Spleen (tissue), 11 donors: ENCODE measurements around the gene MIF. TPM values are rescaled to one million over a fixed set of nuclear protein-coding genes. Genes with fewer than 3 reads are reported as not detected.
A peak's percentile ranks its signal among the peaks of the same experiment; 100 is the strongest.
"Not testable (repeated sequence)": the region's sequence is repeated elsewhere in the genome, so short reads cannot be mapped to it uniquely, and the experiment has no call there.

Experiments used
- DNase-seq: peaks from one replicate; pipeline ENCODE4 v3.0.0-alpha.2; 2020
- H3K27ac ChIP-seq, 8 donors: fragments of 200-600 bp; sonication (generic) in 7 of 8; 1 replicate in 4 of 8; 2 replicates in 4 of 8; pipeline versions ENCODE4 v1.5.0 to v1.8.0; 2016 to 2021; ENCODE audit warnings: inconsistent platforms in 4 of 8, mild to moderate bottlenecking in 4 of 8, moderate library complexity in 1 of 8
- H3K27me3 ChIP-seq, 7 donors: fragments of 200-600 bp; sonication (generic) in 6 of 7; replicated peaks in 1 of 7; 1 replicate in 4 of 7; 2 replicates in 3 of 7; pipeline versions ENCODE4 v1.5.0 to v1.8.0; 2016 to 2021; ENCODE audit warnings: inconsistent platforms in 3 of 7, mild to moderate bottlenecking in 1 of 7
- H3K36me3 ChIP-seq, 6 donors: fragments of 200-600 bp; sonication (generic) in 5 of 6; 1 replicate in 4 of 6; 2 replicates in 2 of 6; pipeline versions ENCODE4 v1.5.0 to v1.8.0; 2016 to 2021; ENCODE audit warnings: inconsistent platforms in 2 of 6
- H3K4me1 ChIP-seq, 6 donors: fragments of 200-600 bp; sonication (generic) in 5 of 6; 1 replicate in 3 of 6; 2 replicates in 3 of 6; pipeline versions ENCODE4 v1.5.0 to v1.8.0; 2016 to 2021; ENCODE audit warnings: inconsistent platforms in 3 of 6
- H3K4me3 ChIP-seq, 8 donors: fragments of 200-600 bp; sonication (generic) in 7 of 8; 1 replicate in 4 of 8; 2 replicates in 4 of 8; pipeline versions ENCODE4 v1.5.0 to v1.8.0; 2016 to 2021; ENCODE audit warnings: inconsistent platforms in 4 of 8, mild to moderate bottlenecking in 4 of 8, moderate library complexity in 2 of 8
- H3K9me3 ChIP-seq, 8 donors: fragments of 200-600 bp; sonication (generic) in 7 of 8; 1 replicate in 4 of 8; 2 replicates in 4 of 8; pipeline versions ENCODE4 v1.5.0 to v1.8.0; 2016 to 2021; ENCODE audit warnings: inconsistent platforms in 4 of 8
- CTCF ChIP-seq, 11 experiments: fragments of 200-600 bp in 7 of 11; fragments of 450-650 bp in 4 of 11; sonication (generic) in 4 of 11; IDR thresholded peaks in 8 of 11; conservative IDR thresholded peaks in 3 of 11; 1 replicate in 7 of 11; 2 replicates in 4 of 11; pipeline versions ENCODE4 v1.4.0 to v1.8.0; 2016 to 2021; ENCODE audit warnings: antibody characterized with exemption in 11 of 11, inconsistent platforms in 4 of 11, mild to moderate bottlenecking in 1 of 11
- POLR2A ChIP-seq, 3 donors: fragments of 450-650 bp; IDR thresholded peaks; one replicate each; pipeline ENCODE4 v1.5.1; 2017; ENCODE audit warnings: antibody characterized with exemption in 3 of 3, mild to moderate bottlenecking in 1 of 3
- POLR2AphosphoS5 ChIP-seq, 3 donors: sonication (generic); formaldehyde crosslinking; IDR thresholded peaks; one replicate each; pipeline ENCODE4 v1.5.1; 2017; ENCODE audit warnings: antibody characterized with exemption in 3 of 3
- WGBS, 5 donors: extraction: QIAGEN DNeasy Blood & Tissue Kit in 3 of 5; methylation state at CpG; one replicate each; pipeline versions ENCODE4 v1.1.5 to v1.1.7; 2013 to 2018; 5-methylcytosine and 5-hydroxymethylcytosine counted together
- intact Hi-C: fragments of 100-400 bp; cut with DNase I; formaldehyde crosslinking; loops from one replicate; pipeline ENCODE4 v1.15.0; 2023; ENCODE audit warnings: low total_unique reads
- polyA plus RNA-seq, 3 donors: library from polyadenylated mRNA; stranded (reverse); fragments of 200-250 nt; gene quantifications; one replicate each; pipeline ENCODE4 v1.2.1, GENCODE V29; 2013
- total RNA-seq, 7 donors: library from RNA; depleted of rRNA in 3 of 7; stranded (reverse); fragments of >200 nt in 3 of 7; fragmentation: NEBNext Ultra II Directional in 4 of 7; extraction: Animal tissue kit (Norgen Biotek cat#: 25700) in 4 of 7; gene quantifications; one replicate each; pipeline versions ENCODE4 v1.1.0 to v1.2.1, GENCODE V29; 2016 to 2021
- donor health status: healthy with polysubstance abuse.
- donor health status: DM: no; HTN: no; CAD: no; lungs with moderate emphysema.
- donor health status: DM: no; HTN: no; CAD: no.
- donor health status: Bipolar disorder and iron deficiency.
- donor health status: healthy.
- donor health status: DM: no; HTN: no; CAD: no.
- donor health status: DM: yes; HTN: yes; CAD: no.

The MIF gene
- total and polyA plus RNA-seq, 10 donors, result 168 to 580 (median 219) TPM

GRCh38 chr22:23857606-23858483 is 36.3 kb upstream of the MIF start, which contains the start of gene SLC2A11:
TSS of gene SLC2A11 (plus strand) at chr22:23857875. CDS start at chr22:23858000, 125 bp downstream.
- 0 to 1% (median 1%) methylated on average over 30 to 60 of the region's 60 CpGs for WGBS, 5 donors
- H3K27me3 ChIP-seq, result no peaks in the 10 kb centered on the region
- no peaks in the 10 kb centered on the region for H3K36me3 ChIP-seq
- TF ChIP-seq POLR2A (IDR thresholded peaks at IDR 0.05) (peak; percentile 18 to 82 (median 72)), CTCF (IDR thresholded peaks at IDR 0.05 in 8 of 11, conservative IDR thresholded peaks at IDR 0.05 in 3 of 11) (peak in 8 of 11 experiments; percentile 17 to 64 (median 49)), POLR2AphosphoS5 (IDR thresholded peaks at IDR 0.05) (peak; percentile 98 to 99 (median 99))
- intact Hi-C loops, result no loop called here
- peaks cover 4 to 33% (median 26%) of the 10 kb centered on the region in 6 donors for H3K4me1 ChIP-seq
- peak; percentile 99 for DNase-seq
- no peaks in the 10 kb centered on the region for H3K9me3 ChIP-seq
- H3K4me3 ChIP-seq, result peak within 1 kb of the TSS; percentile 50 to 83 (median 66)
- H3K27ac ChIP-seq, result peak within 1 kb of the TSS; percentile 90 to 95 (median 92)

- TF ChIP-seq CTCF (IDR thresholded peaks at IDR 0.05 in 8 of 11, conservative IDR thresholded peaks at IDR 0.05 in 3 of 11) (peak in 1 of 11 experiments; percentile 8), POLR2AphosphoS5 (IDR thresholded peaks at IDR 0.05) (no peak)
- no peaks in the 10 kb centered on the region for H3K9me3 ChIP-seq
- H3K36me3 ChIP-seq, result peaks cover 0 to 5% (median 0%) of the 10 kb centered on the region in 6 donors
- H3K4me3 ChIP-seq, result peak overlapping the region in 7 of 8 donors; percentile 50 to 83 (median 64)
- WGBS, 5 donors, result 67 to 75% (median 69%) methylated on average over 7 of the region's 7 CpGs
- DNase-seq, result no peak
- no peaks in the 10 kb centered on the region for H3K27me3 ChIP-seq
- peaks cover 4 to 33% (median 26%) of the 10 kb centered on the region in 6 donors for H3K4me1 ChIP-seq
- peak overlapping the region in 6 of 8 donors; percentile 90 to 95 (median 92) for H3K27ac ChIP-seq
- intact Hi-C loops, result no loop called here
Measured at GRCh38 chr22:23858484-23858815, 35.7 kb upstream of the MIF start.

GRCh38 chr22:23859201-23859600 is 35.0 kb upstream of the MIF start:
- Histone ChIP-seq H3K36me3 (peaks cover 0 to 5% (median 0%) of the 10 kb centered on the region in 6 donors), H3K27me3 (no peaks in the 10 kb centered on the region), H3K4me1 (peaks cover 4 to 33% (median 26%) of the 10 kb centered on the region in 6 donors), H3K4me3 (no peak overlapping the region), H3K27ac (no peak overlapping the region), H3K9me3 (no peaks in the 10 kb centered on the region)
- 86 to 96% (median 89%) methylated on average over 4 of the region's 4 CpGs for WGBS, 5 donors
- intact Hi-C loops, result no loop called here
- no peak for DNase-seq
- TF ChIP-seq POLR2A (IDR thresholded peaks at IDR 0.05), result no peak
- no peak for TF ChIP-seq POLR2AphosphoS5 (IDR thresholded peaks at IDR 0.05)

- H3K4me3 ChIP-seq, H3K9me3 ChIP-seq, H3K27me3 ChIP-seq, H3K27ac ChIP-seq, H3K36me3 ChIP-seq, intact Hi-C loops: not testable (repeated sequence)
- 87 to 99% (median 95%) methylated on average over 8 of the region's 8 CpGs for WGBS, 5 donors
- DNase-seq, result peak; percentile 4
- H3K4me1 ChIP-seq, result peaks cover 4 to 33% (median 26%) of the 10 kb centered on the region in 6 donors
Measured at GRCh38 chr22:23860187-23860586, 34.0 kb upstream of the MIF start.

- Histone ChIP-seq H3K27ac (no peak overlapping the region), H3K4me3 (no peak overlapping the region), H3K27me3 (no peaks in the 10 kb centered on the region), H3K4me1 (peaks cover 0 to 23% (median 17%) of the 10 kb centered on the region in 6 donors), H3K9me3 (no peaks in the 10 kb centered on the region), H3K36me3 (peaks cover 0 to 18% (median 0%) of the 10 kb centered on the region in 6 donors)
- intact Hi-C loops, result no loop called here
- peak; percentile 69 for DNase-seq
- no peak for TF ChIP-seq POLR2A (IDR thresholded peaks at IDR 0.05)
- TF ChIP-seq CTCF (IDR thresholded peaks at IDR 0.05 in 8 of 11, conservative IDR thresholded peaks at IDR 0.05 in 3 of 11), result peak in 9 of 11 experiments; percentile 26 to 69 (median 49)
- WGBS, 5 donors, result 73 to 94% (median 76%) methylated on average over 3 of the region's 3 CpGs
Measured at GRCh38 chr22:23862103-23862502, 32.1 kb upstream of the MIF start.

GRCh38 chr22:23864499-23865154 is 29.6 kb upstream of the MIF start:
- H3K4me1 ChIP-seq, H3K27ac ChIP-seq, H3K9me3 ChIP-seq, H3K27me3 ChIP-seq, H3K4me3 ChIP-seq, intact Hi-C loops: not testable (repeated sequence)
- WGBS, 5 donors, result 69 to 84% (median 81%) methylated on average over 11 of the region's 11 CpGs
- H3K36me3 ChIP-seq, result peaks cover 1 to 43% (median 18%) of the 10 kb centered on the region in 6 donors
- DNase-seq, result peak; percentile 23
